Measurements from ENCODE around the gene CHP2. TPM values are rescaled to one million over a fixed set of nuclear protein-coding genes. Genes with fewer than 3 reads are reported as not detected.

CHP2 gene
- total RNA-seq, 2 experiments from 2014 or later = not detected

- no peak for TF ChIP-seq CTCF (IDR thresholded peaks at IDR 0.05)
- ATAC-seq (ENCODE audit: poor library complexity) (no peak), DNase-seq (no peak)
- H3K9me3 Mint-ChIP-seq = no peaks in the 10 kb centered on the region
- Histone ChIP-seq H3K4me1 (ENCODE audit: insufficient read depth, low read length) (no peaks in the 10 kb centered on the region), H3K27me3 (ENCODE audit: control insufficient read depth in 1 of 2, insufficient read depth in 2 of 2, low read length in 2 of 2) (peaks cover 0 to 5% of the 10 kb centered on the region in 2 experiments), H3K9me3 (ENCODE audit: control insufficient read depth in 1 of 2, insufficient read depth in 1 of 2, low read length in 2 of 2) (no peaks in the 10 kb centered on the region), H3K36me3 (ENCODE audit: insufficient read depth, low read length) (no peaks in the 10 kb centered on the region), H3K27ac (ENCODE audit: low read depth in 1 of 2, low read length in 2 of 2) (no peak overlapping the region), H3K4me3 (ENCODE audit: low read length) (no peak overlapping the region)
- CTCF ChIA-PET = no interaction called here
- H3K27ac Mint-ChIP-seq = no peak overlapping the region
- H3K27me3 Mint-ChIP-seq = peaks cover 9% of the 10 kb centered on the region
- intact Hi-C loops (cut with DNase I, micrococcal nuclease) = no loop called here
- H3K4me3 Mint-ChIP-seq = no peak overlapping the region
- POLR2A ChIA-PET = no interaction called here
- H3K36me3 Mint-ChIP-seq (ENCODE audit: low read depth) = no peaks in the 10 kb centered on the region
- H3K4me1 Mint-ChIP-seq (ENCODE audit: low read depth) = no peaks in the 10 kb centered on the region
Measured at GRCh38 chr16:23788685-23789084, 33.9 kb downstream of the CHP2 start.

GRCh38 chr16:23795378-23795777 lies 40.6 kb downstream of the CHP2 start:
- H3K36me3 Mint-ChIP-seq (ENCODE audit: low read depth) = no peaks in the 10 kb centered on the region
- no peak for TF ChIP-seq CTCF (IDR thresholded peaks at IDR 0.05)
- no peak for ATAC-seq (ENCODE audit: poor library complexity)

GRCh38 chr16:23796941-23797340 lies 42.1 kb downstream of the CHP2 start:
- TF ChIP-seq CTCF (IDR thresholded peaks at IDR 0.05) = no peak
- Histone ChIP-seq H3K36me3 (ENCODE audit: insufficient read depth, low read length) (no peaks in the 10 kb centered on the region), H3K4me1 (ENCODE audit: insufficient read depth, low read length) (no peaks in the 10 kb centered on the region), H3K4me3 (ENCODE audit: low read length) (no peak overlapping the region), H3K9me3 (ENCODE audit: control insufficient read depth in 1 of 2, insufficient read depth in 1 of 2, low read length in 2 of 2) (no peaks in the 10 kb centered on the region), H3K27ac (ENCODE audit: low read depth in 1 of 2, low read length in 2 of 2) (no peak overlapping the region), H3K27me3 (ENCODE audit: control insufficient read depth in 1 of 2, insufficient read depth in 2 of 2, low read length in 2 of 2) (no peaks in the 10 kb centered on the region)
- Mint-ChIP-seq H3K36me3 (ENCODE audit: low read depth) (no peaks in the 10 kb centered on the region), H3K27me3 (no peaks in the 10 kb centered on the region), H3K9me3 (no peaks in the 10 kb centered on the region), H3K27ac (no peak overlapping the region), H3K4me3 (no peak overlapping the region), H3K4me1 (ENCODE audit: low read depth) (no peaks in the 10 kb centered on the region)
- ATAC-seq (ENCODE audit: poor library complexity) (no peak), DNase-seq (no peak)
- intact Hi-C loops (cut with DNase I, micrococcal nuclease) = no loop called here
- CTCF ChIA-PET = interaction anchor here (2.5 kb wide), 1 partner anchor 239 kb away, joined by 6 read pairs; no protein-coding TSS in a partner anchor
- POLR2A ChIA-PET = no interaction called here

More at GRCh38 chr16:23795378-23795777, 40.6 kb downstream of the CHP2 start:
- H3K9me3 ChIP-seq (ENCODE audit: control insufficient read depth in 1 of 2, insufficient read depth in 1 of 2, low read length in 2 of 2) = no peaks in the 10 kb centered on the region
- DNase-seq = no peak
- H3K27ac ChIP-seq (ENCODE audit: low read depth in 1 of 2, low read length in 2 of 2) = no peak overlapping the region
- ChIA-PET CTCF (no interaction called here), POLR2A (no interaction called here)
- H3K36me3 ChIP-seq (ENCODE audit: insufficient read depth, low read length) = no peaks in the 10 kb centered on the region
- H3K9me3 Mint-ChIP-seq = no peaks in the 10 kb centered on the region
- H3K4me1 Mint-ChIP-seq (ENCODE audit: low read depth) = no peaks in the 10 kb centered on the region
- no peaks in the 10 kb centered on the region for H3K27me3 ChIP-seq (ENCODE audit: control insufficient read depth in 1 of 2, insufficient read depth in 2 of 2, low read length in 2 of 2)
- no peaks in the 10 kb centered on the region for H3K4me1 ChIP-seq (ENCODE audit: insufficient read depth, low read length)
- H3K27me3 Mint-ChIP-seq = no peaks in the 10 kb centered on the region
- H3K4me3 Mint-ChIP-seq = no peak overlapping the region
- intact Hi-C loops (cut with DNase I, micrococcal nuclease) = no loop called here
- no peak overlapping the region for H3K4me3 ChIP-seq (ENCODE audit: low read length)
- no peak overlapping the region for H3K27ac Mint-ChIP-seq

Data from CD4-positive, alpha-beta T cell (primary cell).